H1 (cell line): ENCODE results near the gene EXOC1. TPM values are rescaled to one million over a fixed set of nuclear protein-coding genes. Genes with fewer than 3 reads are reported as not detected.

ENCODE experiments used
- RAD21 ChIP-seq, 2 experiments: IDR thresholded peaks in 1 of 2; conservative IDR thresholded peaks in 1 of 2; 2 replicates each; pipeline ENCODE4 v1.6.1; 2011; ENCODE audit warnings: low read depth in 2 of 2, low read length in 2 of 2, improper control_type of control experiment in 1 of 2, inconsistent platforms in 1 of 2, mild to moderate bottlenecking in 1 of 2, moderate library complexity in 1 of 2
- polyA plus RNA-seq, 7 experiments: library from polyadenylated mRNA; depleted of rRNA in 3 of 7; stranded (reverse) in 5 of 7; unstranded in 2 of 7; fragments of >200 nt in 5 of 7; fragments of 200-250 nt in 2 of 7; gene quantifications; 1 replicate in 5 of 7; 2 replicates in 1 of 7; 4 replicates in 1 of 7; pipeline versions ENCODE4 v1.2.1 to v1.2.3, GENCODE V29; 2011 to 2013; ENCODE audit warnings: missing spikeins in 2 of 7, mixed read lengths in 2 of 7
- total RNA-seq: library from RNA; stranded (reverse); fragmentation: NEBNext Ultra II Directional; extraction: Animal tissue kit (Norgen Biotek cat#: 25700); gene quantifications from 2 replicates; pipeline ENCODE4 v1.2.1, GENCODE V29; 2021
- TF ChIP-seq, protein P1 (sequence below): IDR thresholded peaks from 2 replicates; pipeline ENCODE4 v1.6.1; 2012; ENCODE audit warnings: inconsistent platforms
- TF ChIP-seq, protein P2 (sequence below): IDR thresholded peaks from 2 replicates; pipeline ENCODE4 v1.6.1; 2011; ENCODE audit warnings: low read length, improper control_type of control experiment

Gene EXOC1
- total and polyA plus RNA-seq, 2 of the 8 experiments (the other 6 are each of a cell fraction or from before 2014, with no cell fraction given) = 5.9 to 19.6 TPM

DNA sequence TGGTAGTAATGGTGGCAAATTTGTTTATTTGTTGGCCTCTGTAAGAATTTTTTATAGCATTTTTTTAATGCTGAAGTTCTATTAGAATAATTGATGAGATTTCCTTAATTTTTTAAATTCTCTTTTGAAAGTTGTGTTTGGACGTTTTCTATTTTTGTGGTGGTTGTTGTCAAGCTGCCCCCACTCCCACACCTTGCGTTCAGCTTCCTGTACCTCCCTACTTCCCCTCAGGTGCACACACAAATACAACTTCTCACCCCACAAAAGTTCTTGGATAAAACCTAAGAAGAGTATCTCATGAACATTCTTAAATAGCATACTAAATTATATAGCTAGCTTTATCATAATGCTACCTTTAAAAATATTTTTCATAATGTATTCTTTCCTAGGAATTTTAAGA, 38.7 kb downstream of the EXOC1 start (continued):
- TF ChIP-seq RAD21 (IDR thresholded peaks at IDR 0.05 in 1 of 2, conservative IDR thresholded peaks at IDR 0.05 in 1 of 2; ENCODE audit: low read depth in 2 of 2, low read length in 2 of 2) = no peak
- TF ChIP-seq, protein P1, sequence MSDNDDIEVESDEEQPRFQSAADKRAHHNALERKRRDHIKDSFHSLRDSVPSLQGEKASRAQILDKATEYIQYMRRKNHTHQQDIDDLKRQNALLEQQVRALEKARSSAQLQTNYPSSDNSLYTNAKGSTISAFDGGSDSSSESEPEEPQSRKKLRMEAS = no peak
- TF ChIP-seq, protein P2, sequence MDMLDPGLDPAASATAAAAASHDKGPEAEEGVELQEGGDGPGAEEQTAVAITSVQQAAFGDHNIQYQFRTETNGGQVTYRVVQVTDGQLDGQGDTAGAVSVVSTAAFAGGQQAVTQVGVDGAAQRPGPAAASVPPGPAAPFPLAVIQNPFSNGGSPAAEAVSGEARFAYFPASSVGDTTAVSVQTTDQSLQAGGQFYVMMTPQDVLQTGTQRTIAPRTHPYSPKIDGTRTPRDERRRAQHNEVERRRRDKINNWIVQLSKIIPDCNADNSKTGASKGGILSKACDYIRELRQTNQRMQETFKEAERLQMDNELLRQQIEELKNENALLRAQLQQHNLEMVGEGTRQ = no peak
